Ishikawa (cell line): ENCODE data around the gene RBBP9.

Experiments
- CEBPB ChIP-seq: IDR thresholded peaks from 2 replicates; pipeline ENCODE4 v1.6.1; 2012
- CREB1 ChIP-seq: IDR thresholded peaks from 2 replicates; pipeline ENCODE4 v1.6.1; 2012; ENCODE audit warnings: low read depth
- EGR1 ChIP-seq: IDR thresholded peaks from 2 replicates; pipeline ENCODE4 v1.6.1; 2012
- EP300 ChIP-seq: IDR thresholded peaks from 2 replicates; pipeline ENCODE4 v1.6.1; 2012; ENCODE audit warnings: borderline replicate concordance
- FOXM1 ChIP-seq: IDR thresholded peaks from 2 replicates; pipeline ENCODE4 v1.6.1; 2012; ENCODE audit warnings: low read depth, borderline replicate concordance
- NFIC ChIP-seq: IDR thresholded peaks from 2 replicates; pipeline ENCODE4 v1.6.1; 2012
- RAD21 ChIP-seq: IDR thresholded peaks from 2 replicates; pipeline ENCODE4 v1.6.1; 2012; ENCODE audit warnings: low read depth
- TAF1 ChIP-seq: IDR thresholded peaks from 2 replicates; pipeline ENCODE4 v1.6.1; 2012; ENCODE audit warnings: low read depth, mild to moderate bottlenecking
- TCF12 ChIP-seq: IDR thresholded peaks from 2 replicates; pipeline ENCODE4 v1.6.1; 2012; ENCODE audit warnings: low read depth
- TEAD4 ChIP-seq: IDR thresholded peaks from 2 replicates; pipeline ENCODE4 v1.6.1; 2012
- YY1 ChIP-seq: IDR thresholded peaks from 2 replicates; pipeline ENCODE4 v1.6.1; 2012; ENCODE audit warnings: low read depth
- ZBTB7A ChIP-seq: IDR thresholded peaks from 2 replicates; pipeline ENCODE4 v1.6.1; 2012; ENCODE audit warnings: low read depth
- TF ChIP-seq, protein P1 (sequence below): IDR thresholded peaks from 2 replicates; pipeline ENCODE4 v1.6.1; 2012
- TF ChIP-seq, protein P2 (sequence below): IDR thresholded peaks from 2 replicates; pipeline ENCODE4 v1.6.1; 2012
- TF ChIP-seq, protein P3 (sequence below): IDR thresholded peaks from 2 replicates; pipeline ENCODE4 v1.6.1; 2012; ENCODE audit warnings: low read depth, mild to moderate bottlenecking

Gene RBBP9

DNA sequence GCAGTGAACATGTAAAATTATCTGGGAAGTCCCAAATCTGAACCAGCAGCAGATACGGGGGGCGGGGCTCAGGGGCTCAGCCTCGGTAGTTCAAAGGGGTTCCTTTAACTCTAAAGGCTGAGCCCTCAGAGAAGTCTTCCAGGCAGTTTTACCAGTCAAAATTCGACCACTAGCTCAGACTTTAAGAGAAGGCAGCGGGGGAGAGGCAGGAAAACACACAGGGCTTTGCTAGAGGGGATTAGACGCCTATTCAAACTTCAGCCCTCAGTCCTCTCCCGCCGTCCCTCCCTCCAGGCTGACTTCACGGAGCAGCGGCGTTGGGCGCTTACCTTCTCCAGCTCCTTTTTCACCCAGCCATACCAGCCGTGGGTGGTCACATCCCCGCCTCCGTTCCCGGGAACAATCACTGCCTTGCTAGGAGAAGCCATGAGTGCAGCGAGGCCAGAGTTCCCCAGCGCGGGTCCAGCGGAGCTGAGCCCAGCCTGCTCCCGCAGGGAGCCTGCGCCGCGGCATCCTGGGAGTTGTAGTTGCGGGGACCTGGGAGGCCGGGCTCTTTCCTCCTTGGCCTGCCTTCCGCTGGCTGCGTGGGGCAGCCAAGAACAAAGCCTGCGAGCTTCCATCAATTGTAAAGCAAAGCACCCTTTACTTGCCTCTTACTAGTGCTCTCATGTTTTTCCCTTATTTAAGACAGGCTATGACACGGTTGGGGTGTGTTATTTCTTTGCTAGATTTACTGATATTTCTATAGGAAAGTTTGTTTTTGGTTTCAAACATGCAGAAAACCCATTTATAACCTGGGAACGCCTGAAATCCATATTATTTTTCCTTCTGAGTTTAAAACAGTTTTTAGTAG is at the start of gene RBBP9:
RBBP9 (minus strand) TSS at position 486 of the 853 bp plus-strand sequence; CDS start at position 428, 58 bp downstream.
- TF ChIP-seq TAF1 (peak; percentile 79), FOXM1 (no peak), YY1 (peak; percentile 91)
- TF ChIP-seq, protein P1, sequence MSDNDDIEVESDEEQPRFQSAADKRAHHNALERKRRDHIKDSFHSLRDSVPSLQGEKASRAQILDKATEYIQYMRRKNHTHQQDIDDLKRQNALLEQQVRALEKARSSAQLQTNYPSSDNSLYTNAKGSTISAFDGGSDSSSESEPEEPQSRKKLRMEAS = 0 out of 2 replicates have a peak, but pooled peaks have one; percentile 25

DNA sequence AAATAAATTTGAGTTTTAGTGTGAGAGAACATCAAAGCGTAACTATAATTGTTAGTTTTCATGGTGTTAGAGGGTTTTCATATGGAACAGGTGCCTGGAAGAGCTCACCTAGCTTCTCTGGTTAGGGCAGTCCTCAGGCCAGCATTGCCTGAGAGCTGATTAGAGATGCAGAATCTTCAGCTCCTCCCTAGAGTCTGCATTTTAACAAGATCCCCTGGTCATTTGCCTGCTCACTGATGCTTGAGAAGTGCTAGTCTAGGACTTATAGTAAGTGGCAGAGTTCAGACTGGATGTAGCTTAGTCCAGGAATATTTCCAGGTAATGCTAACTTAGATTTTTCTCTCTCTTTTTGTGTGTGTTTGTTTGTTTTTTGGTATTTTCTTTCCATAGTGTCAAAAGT is 48.5 kb upstream of the RBBP9 start:
- TF ChIP-seq EGR1 = no peak
- no peak for TF ChIP-seq ZBTB7A
- TF ChIP-seq TCF12 = no peak

DNA sequence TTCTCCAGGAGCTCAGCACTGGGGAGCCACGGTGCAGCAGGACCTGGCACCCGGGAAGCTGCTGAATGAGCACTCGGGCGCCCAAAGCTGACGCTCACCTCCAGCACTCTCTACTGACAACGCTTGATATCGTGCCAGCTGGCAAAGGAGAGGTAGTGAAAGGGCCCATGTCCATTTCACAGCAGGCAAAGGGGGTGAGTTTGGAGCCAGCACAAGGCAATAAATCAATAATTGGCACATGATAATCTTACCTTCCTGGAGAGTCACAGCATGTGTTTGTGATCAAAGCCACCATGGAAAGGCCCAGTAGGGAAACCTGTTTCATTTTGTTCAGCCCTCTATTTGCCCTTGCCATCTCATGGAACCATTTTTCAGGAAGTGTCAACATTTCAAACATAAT is 46.9 kb upstream of the RBBP9 start:
- no peak for TF ChIP-seq EGR1
- TF ChIP-seq TEAD4 = no peak
- TF ChIP-seq NFIC = peak; percentile 80
- peak; percentile 24; the same call in 1 of the 2 replicates for TF ChIP-seq EP300
- TF ChIP-seq TCF12 = peak; percentile 50; the same call in 1 of the 2 replicates

DNA sequence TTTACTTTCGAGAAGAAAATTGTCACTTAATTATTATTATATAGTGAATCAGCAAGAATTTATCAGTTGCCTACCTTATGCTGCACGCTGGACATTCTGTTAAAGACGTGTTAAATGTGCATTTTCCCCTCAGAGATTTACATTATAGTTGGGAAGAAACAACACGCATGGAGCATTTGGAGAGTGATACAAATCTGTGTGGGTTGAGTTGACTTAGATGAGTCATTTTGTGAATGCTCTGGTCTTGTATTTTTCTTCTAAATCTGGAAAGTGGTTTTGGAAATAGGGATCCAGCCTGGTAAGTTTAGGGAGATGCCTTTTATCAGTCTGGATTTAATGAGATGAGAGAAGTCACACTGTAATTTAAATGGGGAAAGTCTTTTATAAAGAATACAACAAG is 46.2 kb upstream of the RBBP9 start:
- TF ChIP-seq EP300 (no peak), EGR1 (no peak)

DNA sequence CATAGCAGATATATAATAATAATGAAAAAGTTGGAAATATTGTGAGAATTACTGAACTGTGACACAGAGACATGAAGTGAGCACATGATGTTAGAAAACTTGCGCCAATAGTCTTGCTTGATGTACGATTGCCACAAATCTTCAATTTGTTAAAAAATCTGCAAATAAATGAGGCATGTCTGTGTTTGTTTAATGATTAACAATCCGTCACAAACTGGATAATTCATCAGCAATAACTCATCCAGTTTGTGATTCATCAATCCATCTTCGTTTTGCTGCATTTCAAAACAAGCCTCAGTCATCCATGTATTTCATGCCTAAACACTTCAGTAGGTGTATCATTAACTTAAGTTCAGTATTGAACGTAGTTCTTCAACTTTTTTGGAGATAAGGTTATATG is 44.7 kb upstream of the RBBP9 start:
- TF ChIP-seq FOXM1 (no peak), EP300 (no peak), TCF12 (no peak), YY1 (no peak), RAD21 (no peak), CEBPB (no peak)
- TF ChIP-seq, protein P2, sequence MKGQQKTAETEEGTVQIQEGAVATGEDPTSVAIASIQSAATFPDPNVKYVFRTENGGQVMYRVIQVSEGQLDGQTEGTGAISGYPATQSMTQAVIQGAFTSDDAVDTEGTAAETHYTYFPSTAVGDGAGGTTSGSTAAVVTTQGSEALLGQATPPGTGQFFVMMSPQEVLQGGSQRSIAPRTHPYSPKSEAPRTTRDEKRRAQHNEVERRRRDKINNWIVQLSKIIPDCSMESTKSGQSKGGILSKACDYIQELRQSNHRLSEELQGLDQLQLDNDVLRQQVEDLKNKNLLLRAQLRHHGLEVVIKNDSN = no peak
- TF ChIP-seq, protein P1 = no peak

DNA sequence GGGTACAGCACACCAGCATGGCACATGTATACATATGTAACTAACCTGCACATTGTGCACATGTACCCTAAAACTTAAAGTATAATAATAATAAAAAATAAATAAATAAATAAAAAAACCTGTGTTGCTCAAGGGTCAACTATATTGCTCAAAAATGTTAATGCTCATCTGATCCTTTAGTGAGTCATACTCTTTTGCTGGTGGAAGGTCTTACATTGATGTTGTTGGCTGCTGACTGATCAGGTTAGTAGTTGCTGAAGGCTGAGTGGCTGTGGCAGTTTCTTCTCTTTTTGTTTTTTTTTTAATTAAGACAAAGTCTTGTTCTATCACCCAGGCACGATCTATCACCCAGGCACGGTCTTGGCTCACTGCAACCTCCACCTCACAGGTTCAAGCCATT is 40.6 kb upstream of the RBBP9 start:
- TF ChIP-seq CREB1 (no peak), CEBPB (no peak), TAF1 (no peak), YY1 (no peak), EGR1 (no peak), EP300 (no peak), NFIC (no peak), FOXM1 (no peak)
- TF ChIP-seq, protein P3, sequence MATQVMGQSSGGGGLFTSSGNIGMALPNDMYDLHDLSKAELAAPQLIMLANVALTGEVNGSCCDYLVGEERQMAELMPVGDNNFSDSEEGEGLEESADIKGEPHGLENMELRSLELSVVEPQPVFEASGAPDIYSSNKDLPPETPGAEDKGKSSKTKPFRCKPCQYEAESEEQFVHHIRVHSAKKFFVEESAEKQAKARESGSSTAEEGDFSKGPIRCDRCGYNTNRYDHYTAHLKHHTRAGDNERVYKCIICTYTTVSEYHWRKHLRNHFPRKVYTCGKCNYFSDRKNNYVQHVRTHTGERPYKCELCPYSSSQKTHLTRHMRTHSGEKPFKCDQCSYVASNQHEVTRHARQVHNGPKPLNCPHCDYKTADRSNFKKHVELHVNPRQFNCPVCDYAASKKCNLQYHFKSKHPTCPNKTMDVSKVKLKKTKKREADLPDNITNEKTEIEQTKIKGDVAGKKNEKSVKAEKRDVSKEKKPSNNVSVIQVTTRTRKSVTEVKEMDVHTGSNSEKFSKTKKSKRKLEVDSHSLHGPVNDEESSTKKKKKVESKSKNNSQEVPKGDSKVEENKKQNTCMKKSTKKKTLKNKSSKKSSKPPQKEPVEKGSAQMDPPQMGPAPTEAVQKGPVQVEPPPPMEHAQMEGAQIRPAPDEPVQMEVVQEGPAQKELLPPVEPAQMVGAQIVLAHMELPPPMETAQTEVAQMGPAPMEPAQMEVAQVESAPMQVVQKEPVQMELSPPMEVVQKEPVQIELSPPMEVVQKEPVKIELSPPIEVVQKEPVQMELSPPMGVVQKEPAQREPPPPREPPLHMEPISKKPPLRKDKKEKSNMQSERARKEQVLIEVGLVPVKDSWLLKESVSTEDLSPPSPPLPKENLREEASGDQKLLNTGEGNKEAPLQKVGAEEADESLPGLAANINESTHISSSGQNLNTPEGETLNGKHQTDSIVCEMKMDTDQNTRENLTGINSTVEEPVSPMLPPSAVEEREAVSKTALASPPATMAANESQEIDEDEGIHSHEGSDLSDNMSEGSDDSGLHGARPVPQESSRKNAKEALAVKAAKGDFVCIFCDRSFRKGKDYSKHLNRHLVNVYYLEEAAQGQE = no peak
- TF ChIP-seq, protein P2 = no peak
- TF ChIP-seq, protein P1 = no peak

DNA sequence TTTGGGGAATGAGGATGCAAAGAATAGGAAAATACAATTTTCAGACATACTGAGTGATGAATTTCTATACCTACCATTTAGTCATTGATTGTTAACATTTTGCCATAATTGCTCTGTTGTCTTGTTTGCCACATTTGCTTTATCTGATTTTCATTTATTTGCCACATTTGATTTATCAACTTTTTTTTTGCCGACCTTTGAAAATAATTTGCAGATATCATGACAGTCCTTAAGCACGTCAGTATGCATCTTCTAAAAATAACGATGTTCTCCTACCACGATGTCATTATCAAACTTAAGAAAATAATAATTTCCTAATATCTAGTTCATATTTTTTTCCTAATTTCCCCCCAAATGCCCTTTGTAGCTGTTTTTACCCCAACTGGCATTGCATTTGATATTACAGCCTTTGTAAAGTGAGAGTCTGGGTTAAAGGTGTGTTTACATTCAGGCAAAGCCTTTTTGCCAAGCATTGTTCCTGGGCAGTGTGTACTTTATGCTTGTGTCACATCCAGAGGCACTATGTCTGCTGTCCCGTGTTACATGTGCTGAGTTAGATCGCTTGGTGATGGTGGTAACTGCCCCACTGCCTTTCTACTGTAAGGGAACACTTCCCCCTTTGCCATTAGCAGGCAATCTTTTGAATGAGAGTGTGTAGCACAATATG is 37.1 kb upstream of the RBBP9 start:
- no peak for TF ChIP-seq TAF1
- TF ChIP-seq CEBPB = no peak
- no peak for TF ChIP-seq EGR1
- no peak for TF ChIP-seq YY1
- no peak for TF ChIP-seq ZBTB7A
- no peak for TF ChIP-seq TEAD4
- TF ChIP-seq EP300 = no peak
- no peak for TF ChIP-seq CREB1
- no peak for TF ChIP-seq RAD21
- TF ChIP-seq, protein P3 = no peak
- no peak for TF ChIP-seq TCF12
- TF ChIP-seq FOXM1 = no peak
- no peak for TF ChIP-seq NFIC
- TF ChIP-seq, protein P1 = no peak
- TF ChIP-seq, protein P2 = no peak
